Osteoblast (primary cell): ENCODE results near the gene GDAP1L1. TPM values are rescaled to one million over a fixed set of nuclear protein-coding genes. Genes with fewer than 3 reads are reported as not detected.
"Not testable (repeated sequence)": the region's sequence is repeated elsewhere in the genome, so short reads cannot be mapped to it uniquely, and the experiment has no call there.

Source experiments
- DNase-seq: peaks from one replicate; pipeline ENCODE4 v3.0.0; 2011; ENCODE audit warnings: low spot score, mixed read lengths; ENCODE audit not compliant: insufficient read length; ENCODE audit errors: missing footprints
- H2AFZ ChIP-seq: 2 replicates; pipeline ENCODE4 v1.6.0; 2011; ENCODE audit warnings: mild to moderate bottlenecking, low read length
- H3K27ac ChIP-seq: 2 replicates; pipeline ENCODE4 v1.5.1; 2011; ENCODE audit warnings: mild to moderate bottlenecking, low read depth, low read length, moderate library complexity
- H3K27me3 ChIP-seq: 2 replicates; pipeline ENCODE4 v1.6.0; 2012; ENCODE audit warnings: mild to moderate bottlenecking, control low read depth, inconsistent platforms, low read length, moderate library complexity; ENCODE audit not compliant: insufficient read depth
- H3K36me3 ChIP-seq: 2 replicates; pipeline ENCODE4 v1.5.1; 2011; ENCODE audit warnings: mild to moderate bottlenecking, low read length, control low read depth, moderate library complexity; ENCODE audit not compliant: insufficient read depth
- H3K4me1 ChIP-seq: 2 replicates; pipeline ENCODE4 v1.5.1; 2011; ENCODE audit warnings: mild to moderate bottlenecking, low read length, control low read depth, moderate library complexity; ENCODE audit not compliant: insufficient read depth
- H3K4me2 ChIP-seq: 2 replicates; pipeline ENCODE4 v1.6.0; 2011; ENCODE audit warnings: mild to moderate bottlenecking, low read length; ENCODE audit not compliant: insufficient read depth
- H3K4me3 ChIP-seq: fragments of 200-600 bp; sonication (generic); 3 replicates; pipeline ENCODE4 v1.5.1; 2012; ENCODE audit warnings: mild to moderate bottlenecking, low read length, inconsistent platforms; ENCODE audit not compliant: insufficient read depth
- H3K79me2 ChIP-seq: 2 replicates; pipeline ENCODE4 v1.6.0; 2012; ENCODE audit warnings: mild to moderate bottlenecking, low read length, control low read depth, inconsistent platforms; ENCODE audit not compliant: insufficient read depth
- H3K9me3 ChIP-seq: 2 replicates; pipeline ENCODE4 v1.5.1; 2011; ENCODE audit warnings: low read depth, low read length, control low read depth
- H4K20me1 ChIP-seq: 2 replicates; pipeline ENCODE4 v1.6.0; 2012; ENCODE audit warnings: mild to moderate bottlenecking, low read length, control low read depth; ENCODE audit not compliant: insufficient read depth
- CTCF ChIP-seq: IDR thresholded peaks from 2 replicates; pipeline ENCODE4 v1.5.1; 2011; ENCODE audit warnings: mild to moderate bottlenecking, low read depth, low read length, moderate library complexity; ENCODE audit errors: extremely low read depth
- total RNA-seq: library from RNA; depleted of rRNA; stranded (reverse); fragments of >200 nt; gene quantifications from 2 replicates; pipeline ENCODE4 v1.2.3, GENCODE V29; 2012

The GDAP1L1 gene
- total RNA-seq, 1 donor: 0.72 TPM

DNA sequence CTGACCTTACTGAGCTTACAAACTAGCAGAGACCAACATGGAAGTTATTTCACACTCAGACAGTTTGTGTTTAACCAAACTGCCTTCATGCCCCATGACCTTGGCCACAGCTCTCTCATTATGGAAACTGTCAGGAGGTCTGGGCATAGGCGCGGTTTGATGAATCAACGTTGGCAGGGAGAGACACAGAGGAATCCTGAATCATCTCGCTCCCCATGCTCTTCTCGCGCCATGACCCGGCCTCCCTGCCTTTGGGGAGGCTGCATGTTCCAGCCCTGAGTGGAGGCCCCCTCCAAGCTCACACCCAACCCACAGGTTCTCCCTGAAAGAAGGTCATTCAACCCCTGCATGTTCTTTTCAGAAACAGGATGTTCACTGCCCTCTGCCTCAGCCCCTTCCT, 15.9 kb upstream of the GDAP1L1 start:
- no peak for DNase-seq
- H3K4me1 ChIP-seq: no peaks in the 10 kb centered on the region
- no peak for TF ChIP-seq CTCF

DNA sequence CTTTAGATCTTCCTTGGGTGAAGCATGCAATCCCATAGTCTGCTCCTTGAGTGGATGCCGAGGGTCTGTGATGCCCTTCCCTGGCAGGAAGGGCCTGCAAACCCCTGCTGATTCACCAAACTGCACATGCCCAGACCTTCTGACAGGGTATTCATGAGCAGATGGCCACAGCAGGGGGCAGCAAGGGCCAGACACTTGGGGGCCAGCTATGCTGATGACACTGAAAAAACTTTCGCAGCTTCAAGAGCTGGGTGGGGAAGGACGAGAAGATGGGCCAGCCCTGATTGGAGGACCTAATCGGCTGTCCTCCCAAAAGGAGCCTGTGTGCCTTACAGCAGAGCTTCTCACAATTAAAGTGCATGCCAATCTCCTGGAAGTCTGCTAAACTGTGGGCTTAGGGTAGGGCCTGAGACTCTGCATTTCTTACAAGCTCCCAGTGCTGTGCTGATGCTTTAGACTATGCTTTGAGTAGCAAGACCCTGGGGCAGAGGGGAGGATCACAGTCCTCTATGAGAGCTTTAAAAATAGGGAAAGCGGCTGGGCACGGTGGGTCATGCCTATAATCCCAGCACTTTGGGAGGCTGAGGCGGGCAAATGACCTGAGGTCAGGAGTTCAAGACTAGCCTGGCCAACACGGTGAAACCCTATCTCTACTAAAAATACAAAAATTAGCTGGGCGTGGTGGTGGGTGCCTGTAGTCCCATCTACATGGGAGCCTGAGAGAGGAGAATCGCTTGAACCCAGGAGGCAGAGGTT, 15.2 kb upstream of the GDAP1L1 start:
- no peak for TF ChIP-seq CTCF
- Histone ChIP-seq H3K79me2 (no peaks in the 10 kb centered on the region), H3K9me3 (no peaks in the 10 kb centered on the region), H3K36me3 (no peaks in the 10 kb centered on the region), H3K4me1 (no peaks in the 10 kb centered on the region), H3K27ac (no peak overlapping the region), H4K20me1 (no peaks in the 10 kb centered on the region), H3K4me3 (no peak overlapping the region), H3K4me2 (no peak overlapping the region), H2AFZ (no peak overlapping the region), H3K27me3 (no peaks in the 10 kb centered on the region)
- DNase-seq: no peak

More for the DNA sequence above, 15.9 kb upstream of the GDAP1L1 start:
- H3K4me2 ChIP-seq: no peak overlapping the region
- H3K36me3 ChIP-seq: no peaks in the 10 kb centered on the region
- no peaks in the 10 kb centered on the region for H3K79me2 ChIP-seq
- H3K27ac ChIP-seq: no peak overlapping the region
- no peaks in the 10 kb centered on the region for H3K9me3 ChIP-seq
- H4K20me1 ChIP-seq: no peaks in the 10 kb centered on the region
- H3K27me3 ChIP-seq: no peaks in the 10 kb centered on the region
- H2AFZ ChIP-seq: no peak overlapping the region
- no peak overlapping the region for H3K4me3 ChIP-seq

DNA sequence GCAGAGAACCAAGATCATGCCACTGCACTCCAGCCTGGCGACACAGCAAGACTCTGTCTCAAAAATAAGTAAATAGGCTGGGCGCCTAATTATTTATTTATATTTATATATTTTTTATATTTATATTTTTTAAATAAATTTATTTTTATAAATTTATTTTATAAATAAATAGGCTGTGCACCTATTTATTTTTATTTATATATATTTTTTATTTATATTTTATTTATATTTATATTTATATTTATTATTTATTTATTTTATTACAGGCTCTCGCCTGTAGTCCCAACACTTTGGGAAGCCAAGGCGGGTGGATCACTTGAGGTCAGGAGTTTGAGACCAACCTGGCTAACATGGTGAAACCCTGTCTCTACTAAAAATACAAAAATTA, 14.6 kb upstream of the GDAP1L1 start:
- not testable (repeated sequence) for H4K20me1 ChIP-seq, H3K27ac ChIP-seq, H3K4me2 ChIP-seq, H3K79me2 ChIP-seq, DNase-seq, H2AFZ ChIP-seq, H3K27me3 ChIP-seq, H3K4me1 ChIP-seq, H3K4me3 ChIP-seq, H3K9me3 ChIP-seq, H3K36me3 ChIP-seq

GRCh38 chr20:44233436-44234016, 13.6 kb upstream of the GDAP1L1 start:
- H2AFZ ChIP-seq: no peak overlapping the region
- no peaks in the 10 kb centered on the region for H4K20me1 ChIP-seq
- no peaks in the 10 kb centered on the region for H3K36me3 ChIP-seq
- H3K9me3 ChIP-seq: peaks cover under 1% of the 10 kb centered on the region
- H3K4me1 ChIP-seq: no peaks in the 10 kb centered on the region
- H3K4me3 ChIP-seq: no peak overlapping the region
- no peaks in the 10 kb centered on the region for H3K79me2 ChIP-seq
- H3K27me3 ChIP-seq: no peaks in the 10 kb centered on the region
- no peak overlapping the region for H3K4me2 ChIP-seq
- no peak for TF ChIP-seq CTCF
- H3K27ac ChIP-seq: no peak overlapping the region
- no peak for DNase-seq
